Endothelial cell of umbilical vein (primary cell): ENCODE results near the gene METAP1.

Experiments used
- CTCF ChIP-seq, 2 donors: IDR thresholded peaks; 1 replicate in 1 of 2; 2 replicates in 1 of 2; pipeline ENCODE4 v1.5.1; 2011; ENCODE audit warnings: low read length in 2 of 2, mild to moderate bottlenecking in 2 of 2, moderate library complexity in 2 of 2, control low read depth in 1 of 2, inconsistent platforms in 1 of 2, low read depth in 1 of 2; ENCODE audit not compliant: insufficient read depth in 1 of 2; ENCODE audit errors: extremely low read depth in 1 of 2
- EZH2 ChIP-seq: IDR thresholded peaks from 2 replicates; pipeline ENCODE4 v1.6.1; 2012; ENCODE audit warnings: borderline replicate concordance, low read depth, mild to moderate bottlenecking, moderate library complexity, low read length, inconsistent platforms; ENCODE audit not compliant: severe bottlenecking
- FOS ChIP-seq: IDR thresholded peaks from 2 replicates; pipeline ENCODE4 v1.6.1; 2011; ENCODE audit warnings: mild to moderate bottlenecking, low read length, moderate library complexity, borderline replicate concordance; ENCODE audit not compliant: insufficient read depth
- GATA2 ChIP-seq: IDR thresholded peaks from 2 replicates; pipeline ENCODE4 v1.7.0; 2011; ENCODE audit warnings: low read depth, mild to moderate bottlenecking, moderate library complexity, mixed read lengths, low read length; ENCODE audit not compliant: insufficient read length, insufficient read depth
- JUN ChIP-seq: IDR thresholded peaks from 2 replicates; pipeline ENCODE4 v1.6.1; 2011; ENCODE audit warnings: borderline replicate concordance, low read depth; ENCODE audit not compliant: insufficient read length, insufficient read depth
- MAX ChIP-seq: IDR thresholded peaks from 2 replicates; pipeline ENCODE4 v1.6.1; 2011; ENCODE audit not compliant: insufficient read depth, insufficient read length
- MYC ChIP-seq: IDR thresholded peaks from one replicate; pipeline ENCODE4 v1.6.1; 2011; ENCODE audit warnings: mild to moderate bottlenecking, low read depth, low read length
- POLR2A ChIP-seq: IDR thresholded peaks from 2 replicates; pipeline ENCODE4 v1.6.1; 2012; ENCODE audit warnings: low read depth, mild to moderate bottlenecking, control low read depth, low read length
- POLR2AphosphoS5 ChIP-seq: IDR thresholded peaks from 2 replicates; pipeline ENCODE4 v1.6.1; 2012; ENCODE audit warnings: low read depth, mild to moderate bottlenecking, control low read depth, low read length, moderate library complexity; ENCODE audit not compliant: insufficient read depth

- TF ChIP-seq CTCF (IDR thresholded peaks at IDR 0.05; ENCODE audit: extremely low read depth in 1 of 2, insufficient read depth in 1 of 2, low read depth in 1 of 2, low read length in 2 of 2), result no peak
- no peak for TF ChIP-seq POLR2AphosphoS5
- TF ChIP-seq MAX, result no peak
- no peak for TF ChIP-seq MYC
- TF ChIP-seq POLR2A, result no peak
- TF ChIP-seq EZH2, result no peak
- TF ChIP-seq JUN, result no peak
- no peak for TF ChIP-seq GATA2
- TF ChIP-seq FOS, result no peak
Observed at GRCh38 chr4:98963538-98964433, 31.7 kb upstream of the METAP1 start.
